ENCODE results near the gene TMEM115.
A peak's percentile ranks its signal among the peaks of the same experiment; 100 is the strongest.

Gene TMEM115

GRCh38 chr3:50364573-50365079 lies 5.3 kb upstream of the TMEM115 start:
- Histone ChIP-seq H3K27ac (ENCODE audit: extremely low read depth, low read depth, low read length) (no peak overlapping the region), H3K36me3 (ENCODE audit: control insufficient read depth in 2 of 2, insufficient read depth in 1 of 2, low read length in 2 of 2) (no peaks in the 10 kb centered on the region), H3K4me1 (ENCODE audit: control insufficient read depth, insufficient read depth, low read length) (no peaks in the 10 kb centered on the region), H3K9me3 (ENCODE audit: control insufficient read depth, insufficient read depth, low read depth, low read length) (no peaks in the 10 kb centered on the region), H3K4me3 (ENCODE audit: low read depth, low read length) (no peak overlapping the region; the same call in 1 of the 2 replicates)
- TF ChIP-seq ZNF23 (tag by site-specific recombination; IDR thresholded peaks at IDR 0.05; ENCODE audit: borderline replicate concordance) (no peak), ZNF791 (tag by site-specific recombination; IDR thresholded peaks at IDR 0.05) (no peak), GLIS1 (tag by site-specific recombination; IDR thresholded peaks at IDR 0.05) (no peak), ZBTB7A (tag by site-specific recombination; IDR thresholded peaks at IDR 0.05; ENCODE audit: low read depth) (no peak), ZXDB (tag by site-specific recombination; IDR thresholded peaks at IDR 0.05) (no peak), KLF1 (tag by site-specific recombination; IDR thresholded peaks at IDR 0.05) (peak; percentile 75), SP2 (tag by site-specific recombination; IDR thresholded peaks at IDR 0.05) (peak; percentile 17; the same call in 1 of the 2 replicates), KLF17 (tag by site-specific recombination; IDR thresholded peaks at IDR 0.05) (0 out of 2 replicates have a peak, but pooled peaks have one; percentile 23)
- ChIA-PET CTCF (interaction anchor here (0.6 to 1.4 kb wide), 2 partner anchors 17 to 1138 kb away, joined by 3 to 4 read pairs; no protein-coding TSS in a partner anchor), POLR2A (interaction anchor here (0.9 kb wide), 1 partner anchor 15 kb away, joined by 3 read pairs; the partner anchor contains the start of gene NPRL2)

- POLR2A ChIA-PET, result interaction anchor here (1.0 to 1.4 kb wide), 2 partner anchors 22 to 31 kb away, joined by 4 read pairs; partner anchors contain the start of gene TUSC2
- Histone ChIP-seq H3K27ac (ENCODE audit: extremely low read depth, low read depth, low read length) (no peak overlapping the region), H3K4me3 (ENCODE audit: low read depth, low read length) (peak overlapping the region; percentile 6), H3K9me3 (ENCODE audit: control insufficient read depth, insufficient read depth, low read depth, low read length) (no peaks in the 10 kb centered on the region), H3K4me1 (ENCODE audit: control insufficient read depth, insufficient read depth, low read length) (no peaks in the 10 kb centered on the region), H3K36me3 (ENCODE audit: control insufficient read depth in 2 of 2, insufficient read depth in 1 of 2, low read length in 2 of 2) (peaks cover 0 to 40% of the 10 kb centered on the region in 2 experiments; a peak in 1 of 3 replicates)
- CTCF ChIA-PET, result interaction anchor here (0.6 to 0.8 kb wide), 2 partner anchors 135 to 195 kb away, joined by 3 read pairs; no protein-coding TSS in a partner anchor
- TF ChIP-seq ZBTB17 (tag by site-specific recombination; IDR thresholded peaks at IDR 0.05) (peak; percentile 5; the same call in 1 of the 2 replicates), ZBTB44 (tag by site-specific recombination; IDR thresholded peaks at IDR 0.05) (no peak), ZNF426 (tag by site-specific recombination; IDR thresholded peaks at IDR 0.05) (no peak), ZNF350 (tag by site-specific recombination; IDR thresholded peaks at IDR 0.05) (no peak), ZNF785 (tag by site-specific recombination; IDR thresholded peaks at IDR 0.05) (no peak), ZEB2 (tag by site-specific recombination; IDR thresholded peaks at IDR 0.05) (0 out of 2 replicates have a peak, but pooled peaks have one; percentile 2), ZNF10 (tag by site-specific recombination; IDR thresholded peaks at IDR 0.05) (no peak), ZBTB6 (tag by site-specific recombination; IDR thresholded peaks at IDR 0.05) (no peak), ZNF280C (tag by site-specific recombination; IDR thresholded peaks at IDR 0.05) (no peak), ZBTB48 (tag by site-specific recombination; IDR thresholded peaks at IDR 0.05) (0 out of 2 replicates have a peak, but pooled peaks have one; percentile 19), ZNF791 (tag by site-specific recombination; IDR thresholded peaks at IDR 0.05) (no peak), ZNF544 (tag by site-specific recombination; IDR thresholded peaks at IDR 0.05) (no peak)
Observed at GRCh38 chr3:50359760-50360110, 414 bp upstream of the TMEM115 start.

All from HEK293 (cell line).